MM.1S (cell line): Measurements from ENCODE around the gene C14orf132.

Experiments used
- DNase-seq: peaks from one replicate; pipeline ENCODE4 v3.0.0-alpha.2; 2015
- H2AFZ ChIP-seq: fragments of 300-600 bp; sonication (generic); 2 replicates; pipeline ENCODE4 v1.6.0; 2016; ENCODE audit warnings: antibody characterized with exemption, low read length
- H3F3A ChIP-seq: fragments of 300-600 bp; sonication (generic); 2 replicates; pipeline ENCODE4 v1.6.1; 2016; ENCODE audit warnings: mild to moderate bottlenecking, antibody characterized with exemption, low read length, moderate library complexity, mixed read lengths; ENCODE audit not compliant: insufficient read depth
- H3K27ac ChIP-seq: fragments of 300-600 bp; sonication (generic); 2 replicates; pipeline ENCODE4 v1.5.1; 2016; ENCODE audit warnings: mild to moderate bottlenecking, low read length
- H3K27me3 ChIP-seq: fragments of 300-600 bp; sonication (generic); replicated peaks from 2 replicates; pipeline ENCODE4 v1.6.0; 2016; ENCODE audit warnings: low read length; ENCODE audit not compliant: insufficient read depth
- H3K36me3 ChIP-seq: fragments of 300-600 bp; sonication (generic); replicated peaks from 2 replicates; pipeline ENCODE4 v1.6.1; 2016; ENCODE audit warnings: mild to moderate bottlenecking, low read length, mixed read lengths; ENCODE audit not compliant: insufficient read depth
- H3K4me1 ChIP-seq: fragments of 300-600 bp; sonication (generic); 2 replicates; pipeline ENCODE4 v1.6.1; 2016; ENCODE audit warnings: low read length, mixed read lengths
- H3K4me2 ChIP-seq: fragments of 300-600 bp; sonication (generic); 2 replicates; pipeline ENCODE4 v1.6.0; 2016; ENCODE audit warnings: low read depth, low read length
- H3K4me3 ChIP-seq: fragments of 300-600 bp; sonication (generic); 2 replicates; pipeline ENCODE4 v1.5.1; 2016; ENCODE audit warnings: low read length, mixed read lengths
- H3K79me2 ChIP-seq: fragments of 300-600 bp; sonication (generic); 2 replicates; pipeline ENCODE4 v1.6.1; 2016; ENCODE audit warnings: mixed run types, low read length, mixed read lengths
- H3K9ac ChIP-seq: fragments of 300-600 bp; sonication (generic); 2 replicates; pipeline ENCODE4 v1.6.1; 2016; ENCODE audit warnings: low read length, mixed read lengths
- H3K9me2 ChIP-seq: fragments of 300-600 bp; sonication (generic); replicated peaks from 2 replicates; pipeline ENCODE4 v1.6.1; 2016; ENCODE audit warnings: mild to moderate bottlenecking, low read length, mixed read lengths; ENCODE audit not compliant: insufficient read depth
- H3K9me3 ChIP-seq: fragments of 300-600 bp; sonication (generic); replicated peaks from 2 replicates; pipeline ENCODE4 v1.6.1; 2016; ENCODE audit warnings: mild to moderate bottlenecking, low read length, mixed read lengths; ENCODE audit not compliant: insufficient read depth
- H4K20me1 ChIP-seq: fragments of 300-600 bp; sonication (generic); 2 replicates; pipeline ENCODE4 v1.6.1; 2016; ENCODE audit warnings: mild to moderate bottlenecking, low read length, moderate library complexity, mixed read lengths; ENCODE audit not compliant: insufficient read depth
- EZH2 ChIP-seq: fragments of 300-600 bp; sonication (generic); optimal IDR thresholded peaks from 2 replicates; pipeline ENCODE3; 2017; ENCODE audit warnings: low read depth, mild to moderate bottlenecking, antibody characterized with exemption, low read length, mixed read lengths
- EZH2phosphoT487 ChIP-seq: fragments of 300-600 bp; sonication (generic); IDR thresholded peaks from 2 replicates; pipeline ENCODE4 v1.6.1; 2018; ENCODE audit warnings: antibody characterized with exemption, low read length
- TF ChIP-seq, protein P1 (sequence below): fragments of 300-600 bp; sonication (generic); IDR thresholded peaks from 2 replicates; pipeline ENCODE4 v1.5.1; 2016; ENCODE audit warnings: antibody characterized with exemption, low read length, mixed read lengths

C14orf132 gene

DNA sequence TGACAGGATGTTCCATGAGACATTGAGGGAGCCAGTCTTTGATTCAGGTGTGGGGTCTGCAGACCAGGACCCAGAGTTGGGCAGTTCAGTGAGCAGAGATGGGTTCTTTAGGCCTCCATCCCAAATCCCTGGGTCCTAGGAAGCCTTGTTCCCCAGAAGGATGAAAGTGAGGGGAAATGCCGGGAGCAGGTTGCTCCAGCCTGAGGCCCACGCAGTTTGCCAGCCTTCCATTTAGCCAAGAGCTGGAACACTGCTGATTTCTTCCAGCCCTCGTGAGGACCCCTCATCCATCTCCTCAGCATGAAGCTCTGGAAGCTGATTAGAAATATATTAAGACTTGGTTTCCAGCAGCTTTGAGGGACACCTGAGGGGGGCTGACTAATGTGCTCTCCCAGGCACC, 12.1 kb downstream of the C14orf132 start:
- no peaks in the 10 kb centered on the region for H3K27me3 ChIP-seq
- no peaks in the 10 kb centered on the region for H3K4me1 ChIP-seq
- no peak overlapping the region for H3K9ac ChIP-seq
- H3K4me3 ChIP-seq = no peak overlapping the region
- H3K4me2 ChIP-seq = no peak overlapping the region
- no peaks in the 10 kb centered on the region for H3K36me3 ChIP-seq
- no peak overlapping the region for H3K27ac ChIP-seq
- H3F3A ChIP-seq = no peaks in the 10 kb centered on the region
- no peaks in the 10 kb centered on the region for H3K79me2 ChIP-seq
- no peak overlapping the region for H2AFZ ChIP-seq
- H3K9me3 ChIP-seq = no peaks in the 10 kb centered on the region
- TF ChIP-seq, protein P1, sequence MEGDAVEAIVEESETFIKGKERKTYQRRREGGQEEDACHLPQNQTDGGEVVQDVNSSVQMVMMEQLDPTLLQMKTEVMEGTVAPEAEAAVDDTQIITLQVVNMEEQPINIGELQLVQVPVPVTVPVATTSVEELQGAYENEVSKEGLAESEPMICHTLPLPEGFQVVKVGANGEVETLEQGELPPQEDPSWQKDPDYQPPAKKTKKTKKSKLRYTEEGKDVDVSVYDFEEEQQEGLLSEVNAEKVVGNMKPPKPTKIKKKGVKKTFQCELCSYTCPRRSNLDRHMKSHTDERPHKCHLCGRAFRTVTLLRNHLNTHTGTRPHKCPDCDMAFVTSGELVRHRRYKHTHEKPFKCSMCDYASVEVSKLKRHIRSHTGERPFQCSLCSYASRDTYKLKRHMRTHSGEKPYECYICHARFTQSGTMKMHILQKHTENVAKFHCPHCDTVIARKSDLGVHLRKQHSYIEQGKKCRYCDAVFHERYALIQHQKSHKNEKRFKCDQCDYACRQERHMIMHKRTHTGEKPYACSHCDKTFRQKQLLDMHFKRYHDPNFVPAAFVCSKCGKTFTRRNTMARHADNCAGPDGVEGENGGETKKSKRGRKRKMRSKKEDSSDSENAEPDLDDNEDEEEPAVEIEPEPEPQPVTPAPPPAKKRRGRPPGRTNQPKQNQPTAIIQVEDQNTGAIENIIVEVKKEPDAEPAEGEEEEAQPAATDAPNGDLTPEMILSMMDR = no peak
- TF ChIP-seq EZH2phosphoT487 = no peak
- TF ChIP-seq EZH2 = no peak
- DNase-seq = no peak
- no peaks in the 10 kb centered on the region for H3K9me2 ChIP-seq
- no peaks in the 10 kb centered on the region for H4K20me1 ChIP-seq

DNA sequence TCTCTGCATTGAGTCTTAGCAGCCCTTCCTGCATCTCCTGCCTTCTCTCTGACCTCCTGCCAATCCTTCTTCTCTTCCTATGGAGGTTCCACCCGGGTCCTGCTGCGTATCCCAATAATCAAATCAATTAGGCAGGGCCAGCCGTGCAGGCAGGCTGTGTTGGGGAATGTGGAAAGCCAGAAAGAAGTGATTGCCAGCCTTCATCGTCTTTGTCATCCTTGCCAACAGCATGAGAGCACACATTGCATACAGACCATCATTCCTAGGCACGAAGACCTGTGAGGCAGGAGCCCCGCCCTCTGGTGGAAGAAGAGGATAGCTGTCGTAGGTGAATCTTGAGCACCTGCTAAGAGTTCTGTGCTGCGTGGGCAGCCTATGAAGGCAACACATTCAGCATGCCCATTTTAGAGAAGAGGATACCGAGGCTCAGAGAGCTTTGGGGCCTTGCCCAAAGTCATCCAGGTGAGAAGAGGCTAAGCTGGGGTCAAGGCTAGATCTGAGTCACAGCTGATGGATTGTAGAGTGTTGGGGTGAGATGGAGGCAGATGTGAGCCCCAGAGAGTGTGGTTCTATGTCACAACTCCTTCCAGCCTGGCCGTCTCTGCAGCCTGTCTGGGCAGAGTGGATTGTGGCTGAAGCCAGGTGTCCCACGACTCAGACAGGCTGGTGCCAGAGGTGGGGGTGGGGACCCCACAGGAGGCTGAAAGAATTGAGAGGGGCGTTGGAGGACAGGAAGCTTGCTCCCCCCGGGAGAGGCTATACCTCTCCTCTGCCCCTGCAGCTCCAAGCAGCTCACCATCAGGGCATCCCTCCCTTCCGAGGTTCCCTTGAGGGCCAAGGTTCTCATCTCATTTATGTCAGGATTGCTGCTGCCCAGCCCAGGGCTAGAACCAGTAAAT, 12.7 kb downstream of the C14orf132 start:
- H3K4me2 ChIP-seq = no peak overlapping the region

DNA sequence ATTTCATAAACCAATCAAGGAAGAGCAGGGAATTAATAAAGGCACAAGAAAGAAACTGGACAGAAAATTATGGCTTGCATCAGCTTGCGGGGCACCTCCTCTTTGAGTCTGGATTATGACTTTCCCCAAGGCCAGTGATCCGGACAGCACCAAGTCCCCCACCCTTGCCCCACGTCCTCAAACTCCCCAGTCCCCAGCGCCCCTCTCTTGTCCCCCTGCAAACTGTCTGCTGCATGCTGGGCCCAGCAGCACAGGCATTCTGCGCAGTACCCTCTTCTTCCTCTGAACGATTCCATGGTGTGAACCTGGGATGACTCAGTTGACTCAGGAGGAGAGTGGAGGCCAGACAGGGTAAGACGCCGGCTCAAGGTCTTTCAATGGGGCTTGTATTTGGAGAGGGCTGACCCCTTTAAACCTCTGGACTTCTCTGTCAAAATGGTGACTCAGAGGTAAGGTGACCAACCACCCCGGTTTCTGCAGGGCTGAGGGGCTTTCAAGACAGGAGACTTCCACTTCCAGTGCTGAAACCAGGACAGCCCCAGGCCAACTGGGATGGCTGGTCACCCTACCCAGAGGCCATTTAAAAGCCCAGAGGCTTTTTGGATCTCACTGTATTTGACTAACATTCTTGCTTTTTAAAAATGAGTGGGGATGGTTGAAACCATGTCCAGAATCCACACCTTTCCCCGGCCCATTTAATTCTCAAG, 13.5 kb downstream of the C14orf132 start:
- H3K4me3 ChIP-seq = no peak overlapping the region
- no peaks in the 10 kb centered on the region for H3K9me2 ChIP-seq
- H3K27ac ChIP-seq = no peak overlapping the region
- no peak for DNase-seq
- no peak overlapping the region for H2AFZ ChIP-seq
- H4K20me1 ChIP-seq = no peaks in the 10 kb centered on the region
- no peaks in the 10 kb centered on the region for H3K79me2 ChIP-seq
- no peaks in the 10 kb centered on the region for H3K27me3 ChIP-seq
- H3K36me3 ChIP-seq = no peaks in the 10 kb centered on the region
- no peaks in the 10 kb centered on the region for H3F3A ChIP-seq
- no peaks in the 10 kb centered on the region for H3K9me3 ChIP-seq
- TF ChIP-seq, protein P1 = no peak
- TF ChIP-seq EZH2phosphoT487 = no peak
- no peak for TF ChIP-seq EZH2
- H3K4me2 ChIP-seq = no peak overlapping the region
- no peak overlapping the region for H3K9ac ChIP-seq
- no peaks in the 10 kb centered on the region for H3K4me1 ChIP-seq

More for the DNA sequence above, 12.7 kb downstream of the C14orf132 start:
- H4K20me1 ChIP-seq = no peaks in the 10 kb centered on the region
- no peaks in the 10 kb centered on the region for H3F3A ChIP-seq
- no peak overlapping the region for H2AFZ ChIP-seq
- TF ChIP-seq, protein P1 = peak; percentile 42
- no peak for TF ChIP-seq EZH2phosphoT487
- no peak for TF ChIP-seq EZH2
- H3K9ac ChIP-seq = no peak overlapping the region
- no peaks in the 10 kb centered on the region for H3K9me2 ChIP-seq
- H3K4me3 ChIP-seq = no peak overlapping the region
- no peak overlapping the region for H3K27ac ChIP-seq
- peak; percentile 35 for DNase-seq
- no peaks in the 10 kb centered on the region for H3K9me3 ChIP-seq
- no peaks in the 10 kb centered on the region for H3K27me3 ChIP-seq
- H3K79me2 ChIP-seq = no peaks in the 10 kb centered on the region
- H3K4me1 ChIP-seq = no peaks in the 10 kb centered on the region
- H3K36me3 ChIP-seq = no peaks in the 10 kb centered on the region
